Hepatocyte (in vitro differentiated cells): ENCODE data around the gene HTT. TPM values are rescaled to one million over a fixed set of nuclear protein-coding genes. Genes with fewer than 3 reads are reported as not detected.

Experiments used
- DNase-seq: peaks from one replicate; pipeline ENCODE4 v3.0.0-alpha.2; 2016; ENCODE audit warnings: low spot score
- H2AFZ ChIP-seq: fragments of 200-600 bp; sonication (generic); 2 replicates; pipeline ENCODE4 v1.6.0; 2016; ENCODE audit warnings: antibody characterized with exemption, mild to moderate bottlenecking
- H3K27ac ChIP-seq: fragments of 200-600 bp; sonication (generic); 2 replicates; pipeline ENCODE4 v1.5.1; 2016; ENCODE audit warnings: mild to moderate bottlenecking
- H3K27me3 ChIP-seq: fragments of 200-600 bp; sonication (generic); 2 replicates; pipeline ENCODE4 v1.6.1; 2016
- H3K36me3 ChIP-seq: fragments of 200-600 bp; sonication (generic); replicated peaks from 2 replicates; pipeline ENCODE4 v1.5.1; 2016; ENCODE audit warnings: low read depth; ENCODE audit not compliant: insufficient read depth
- H3K4me1 ChIP-seq: fragments of 200-600 bp; sonication (generic); 2 replicates; pipeline ENCODE4 v1.5.1; 2016; ENCODE audit warnings: mild to moderate bottlenecking, moderate library complexity; ENCODE audit not compliant: insufficient read depth
- H3K4me2 ChIP-seq: fragments of 200-600 bp; sonication (generic); 2 replicates; pipeline ENCODE4 v1.6.0; 2016
- H3K4me3 ChIP-seq: fragments of 200-600 bp; sonication (generic); 2 replicates; pipeline ENCODE4 v1.5.1; 2016; ENCODE audit warnings: mild to moderate bottlenecking
- H3K79me2 ChIP-seq: fragments of 200-600 bp; sonication (generic); 2 replicates; pipeline ENCODE4 v1.6.0; 2017; ENCODE audit warnings: mild to moderate bottlenecking
- H3K9me2 ChIP-seq: fragments of 200-600 bp; sonication (generic); replicated peaks from 2 replicates; pipeline ENCODE4 v1.6.0; 2017; ENCODE audit warnings: mild to moderate bottlenecking; ENCODE audit not compliant: insufficient read depth
- H3K9me3 ChIP-seq: fragments of 200-600 bp; sonication (generic); 2 replicates; pipeline ENCODE4 v1.5.1; 2016; ENCODE audit warnings: low read depth, mild to moderate bottlenecking
- H4K20me1 ChIP-seq: fragments of 200-600 bp; sonication (generic); 2 replicates; pipeline ENCODE4 v1.6.0; 2016; ENCODE audit warnings: mild to moderate bottlenecking; ENCODE audit not compliant: insufficient read depth, poor library complexity, severe bottlenecking
- EZH2 ChIP-seq: fragments of 200-600 bp; sonication (generic); IDR thresholded peaks from 2 replicates; pipeline ENCODE4 v1.6.1; 2016; ENCODE audit warnings: antibody characterized with exemption, mild to moderate bottlenecking, borderline replicate concordance
- EZH2phosphoT487 ChIP-seq: fragments of 200-600 bp; sonication (generic); IDR thresholded peaks from one replicate; pipeline ENCODE4 v1.6.1; 2018; ENCODE audit warnings: antibody characterized with exemption, mild to moderate bottlenecking, low read depth, moderate library complexity; ENCODE audit not compliant: unreplicated experiment, severe bottlenecking
- WGBS: methylation state at CpG from one replicate; pipeline ENCODE4 v1.1.6; 2016; ENCODE audit warnings: low lambda C conversion rate; ENCODE audit errors: missing lambda C conversion rate; 5-methylcytosine and 5-hydroxymethylcytosine counted together
- polyA plus RNA-seq: library from polyadenylated mRNA; unstranded; fragments of >200 nt; fragmentation: Nextera tagmentation; extraction: Ambion mirVana; gene quantifications from 2 replicates; pipeline ENCODE4 v1.2.1, GENCODE V29; 2016
- total RNA-seq: library from RNA; depleted of rRNA; stranded (reverse); fragments of >200 nt; gene quantifications from 2 replicates; pipeline ENCODE4 v1.2.3, GENCODE V29; 2014
- TF ChIP-seq, protein P1 (sequence below): fragments of 200-600 bp; sonication (generic); IDR thresholded peaks from 2 replicates; pipeline ENCODE4 v1.5.1; 2016; ENCODE audit warnings: antibody characterized with exemption, mild to moderate bottlenecking; ENCODE audit not compliant: poor library complexity

HTT gene
- total and polyA plus RNA-seq, 2 experiments from 2014 or later, result 12.4 to 33.9 TPM

DNA sequence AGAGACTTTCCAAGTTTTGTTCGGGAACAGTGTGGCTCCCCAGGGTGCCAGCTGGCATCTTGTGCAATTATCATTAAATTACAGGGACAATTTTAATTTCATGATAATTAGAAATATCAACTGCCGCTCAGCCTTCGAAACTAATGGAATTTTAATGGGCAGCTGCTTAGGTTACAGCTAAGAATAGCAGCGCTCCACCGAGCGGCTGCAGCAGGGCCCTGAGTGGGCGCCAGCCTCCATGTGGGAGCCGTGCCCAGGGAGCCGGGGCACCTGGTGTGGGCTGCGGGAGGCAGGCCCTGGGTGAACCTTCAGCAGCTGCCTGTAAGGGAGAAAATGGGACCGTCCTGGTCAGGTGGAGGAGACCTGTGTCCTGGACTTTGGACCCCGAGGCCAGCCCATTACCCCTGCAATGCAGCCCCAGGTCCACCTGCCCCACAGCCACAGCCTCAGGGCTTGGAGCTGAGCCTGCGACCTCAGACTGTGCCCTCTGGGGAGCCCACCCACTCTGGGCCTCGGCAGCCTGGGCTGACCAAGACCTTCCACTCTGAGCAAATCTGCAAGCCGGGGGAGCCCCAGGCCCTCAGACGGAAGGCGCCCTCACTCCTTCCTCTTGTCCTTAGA lies 195.6 kb downstream of the HTT start:
- no peaks in the 10 kb centered on the region for H3K9me2 ChIP-seq
- WGBS, result 86% methylated on average over 16 of the region's 17 CpGs
- peak; percentile 3 for DNase-seq

DNA sequence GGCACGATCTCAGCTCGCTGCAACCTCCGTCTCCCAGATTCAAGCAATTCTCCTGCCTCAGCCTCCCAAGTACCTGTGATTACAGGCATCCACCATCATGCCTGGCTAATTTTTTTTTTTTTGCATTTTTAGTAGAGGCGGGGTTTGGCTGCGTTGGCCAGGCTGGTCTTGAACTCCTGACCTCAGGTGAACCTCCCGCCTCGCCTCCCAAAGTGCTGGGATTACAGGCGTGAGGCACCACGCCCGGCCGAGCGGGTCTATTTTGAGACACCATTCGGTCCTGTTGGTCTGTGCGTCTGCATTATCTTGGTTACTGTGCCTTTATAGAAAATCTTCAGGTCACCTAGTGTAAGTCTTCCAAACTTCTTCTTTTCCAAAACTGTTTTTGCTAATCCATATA lies 196.7 kb downstream of the HTT start:
- TF ChIP-seq, protein P1, sequence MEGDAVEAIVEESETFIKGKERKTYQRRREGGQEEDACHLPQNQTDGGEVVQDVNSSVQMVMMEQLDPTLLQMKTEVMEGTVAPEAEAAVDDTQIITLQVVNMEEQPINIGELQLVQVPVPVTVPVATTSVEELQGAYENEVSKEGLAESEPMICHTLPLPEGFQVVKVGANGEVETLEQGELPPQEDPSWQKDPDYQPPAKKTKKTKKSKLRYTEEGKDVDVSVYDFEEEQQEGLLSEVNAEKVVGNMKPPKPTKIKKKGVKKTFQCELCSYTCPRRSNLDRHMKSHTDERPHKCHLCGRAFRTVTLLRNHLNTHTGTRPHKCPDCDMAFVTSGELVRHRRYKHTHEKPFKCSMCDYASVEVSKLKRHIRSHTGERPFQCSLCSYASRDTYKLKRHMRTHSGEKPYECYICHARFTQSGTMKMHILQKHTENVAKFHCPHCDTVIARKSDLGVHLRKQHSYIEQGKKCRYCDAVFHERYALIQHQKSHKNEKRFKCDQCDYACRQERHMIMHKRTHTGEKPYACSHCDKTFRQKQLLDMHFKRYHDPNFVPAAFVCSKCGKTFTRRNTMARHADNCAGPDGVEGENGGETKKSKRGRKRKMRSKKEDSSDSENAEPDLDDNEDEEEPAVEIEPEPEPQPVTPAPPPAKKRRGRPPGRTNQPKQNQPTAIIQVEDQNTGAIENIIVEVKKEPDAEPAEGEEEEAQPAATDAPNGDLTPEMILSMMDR, result no peak
- no peak for TF ChIP-seq EZH2
- no peak for TF ChIP-seq EZH2phosphoT487
- Histone ChIP-seq H4K20me1 (no peaks in the 10 kb centered on the region), H3K9me2 (no peaks in the 10 kb centered on the region), H3K27ac (no peak overlapping the region), H2AFZ (no peak overlapping the region), H3K9me3 (no peaks in the 10 kb centered on the region), H3K36me3 (no peaks in the 10 kb centered on the region), H3K4me3 (no peak overlapping the region), H3K4me2 (no peak overlapping the region), H3K4me1 (no peaks in the 10 kb centered on the region), H3K27me3 (no peaks in the 10 kb centered on the region), H3K79me2 (no peaks in the 10 kb centered on the region)
- WGBS, result 88% methylated on average over 14 of the region's 14 CpGs
- no peak for DNase-seq

More for the DNA sequence above, 195.6 kb downstream of the HTT start:
- no peaks in the 10 kb centered on the region for H3K27me3 ChIP-seq
- H2AFZ ChIP-seq, result no peak overlapping the region
- no peaks in the 10 kb centered on the region for H3K9me3 ChIP-seq
- no peaks in the 10 kb centered on the region for H4K20me1 ChIP-seq
- H3K27ac ChIP-seq, result no peak overlapping the region
- H3K4me2 ChIP-seq, result no peak overlapping the region
- no peaks in the 10 kb centered on the region for H3K4me1 ChIP-seq
- H3K79me2 ChIP-seq, result no peaks in the 10 kb centered on the region
- no peak overlapping the region for H3K4me3 ChIP-seq
- TF ChIP-seq EZH2phosphoT487 (no peak), EZH2 (no peak)
- TF ChIP-seq, protein P1, result no peak
- no peaks in the 10 kb centered on the region for H3K36me3 ChIP-seq

DNA sequence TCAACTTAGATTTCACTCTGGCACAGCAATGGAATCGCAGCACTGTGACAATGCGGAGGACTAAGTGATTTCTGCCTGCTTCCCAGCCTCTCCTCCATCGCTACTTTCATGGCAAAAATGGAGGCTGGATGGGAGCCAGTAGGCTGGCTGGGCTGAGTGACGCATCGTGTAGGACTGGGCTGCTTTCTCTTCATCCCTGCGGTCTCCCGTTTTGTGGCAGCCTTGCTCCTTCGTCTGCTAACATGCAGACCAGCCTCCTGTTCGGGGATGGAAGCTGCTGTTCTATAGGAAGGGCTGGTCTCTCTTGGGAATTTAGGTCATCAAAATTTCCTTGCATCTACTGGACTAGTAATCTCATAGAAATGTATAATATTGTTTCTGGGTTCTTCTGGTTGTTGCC lies 202.5 kb downstream of the HTT start:
- Histone ChIP-seq H3K9me2 (no peaks in the 10 kb centered on the region), H3K27ac (no peak overlapping the region), H3K36me3 (no peaks in the 10 kb centered on the region), H4K20me1 (no peaks in the 10 kb centered on the region), H3K4me2 (no peak overlapping the region), H3K4me3 (no peak overlapping the region), H3K27me3 (no peaks in the 10 kb centered on the region), H3K9me3 (no peaks in the 10 kb centered on the region), H3K4me1 (no peaks in the 10 kb centered on the region), H3K79me2 (no peaks in the 10 kb centered on the region), H2AFZ (no peak overlapping the region)
- no peak for DNase-seq
- WGBS, result 89% methylated on average over 9 of the region's 9 CpGs
- TF ChIP-seq, protein P1, result no peak
- no peak for TF ChIP-seq EZH2phosphoT487
- no peak for TF ChIP-seq EZH2

DNA sequence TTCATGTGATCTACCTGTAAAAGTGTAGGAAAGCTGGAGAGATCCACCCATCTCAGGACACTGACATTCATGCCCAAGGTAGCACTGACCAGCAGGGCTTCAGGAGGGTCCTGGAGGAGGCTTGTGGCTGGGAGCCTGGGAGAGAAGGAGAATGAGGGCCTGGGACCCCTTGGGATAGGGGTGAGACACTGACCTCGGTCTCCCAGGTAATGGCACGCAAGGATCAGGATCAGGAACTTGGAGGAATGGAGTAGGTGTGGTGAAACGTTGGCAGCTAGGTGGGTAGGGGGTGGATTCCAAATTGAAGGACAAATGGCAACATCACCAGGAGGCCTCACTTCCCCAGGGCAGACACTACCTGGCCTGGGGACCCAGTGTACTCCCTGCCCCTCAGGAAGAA lies 206.0 kb downstream of the HTT start:
- Histone ChIP-seq H3K4me1 (no peaks in the 10 kb centered on the region), H3K79me2 (no peaks in the 10 kb centered on the region), H3K27me3 (no peaks in the 10 kb centered on the region), H3K9me3 (no peaks in the 10 kb centered on the region), H3K27ac (no peak overlapping the region), H3K36me3 (no peaks in the 10 kb centered on the region), H3K4me2 (no peak overlapping the region), H3K4me3 (no peak overlapping the region), H3K9me2 (no peaks in the 10 kb centered on the region), H2AFZ (no peak overlapping the region), H4K20me1 (no peaks in the 10 kb centered on the region)
- TF ChIP-seq, protein P1, result no peak
- TF ChIP-seq EZH2, result no peak
- TF ChIP-seq EZH2phosphoT487, result no peak
- DNase-seq, result no peak
- WGBS, result 92% methylated on average over 3 of the region's 3 CpGs
